PC-3 (cell line): ENCODE measurements around the gene RBBP5.

ENCODE experiments used
- EZH2 ChIP-seq: fragments of 300-600 bp; sonication (generic); IDR thresholded peaks from one replicate; pipeline ENCODE4 v1.6.1; 2017; ENCODE audit warnings: antibody characterized with exemption, mild to moderate bottlenecking, low read length; ENCODE audit not compliant: unreplicated experiment
- EZH2phosphoT487 ChIP-seq: fragments of 300-600 bp; sonication (generic); IDR thresholded peaks from 2 replicates; pipeline ENCODE4 v1.6.1; 2018; ENCODE audit warnings: mild to moderate bottlenecking, antibody characterized with exemption, low read length, borderline replicate concordance
- TF ChIP-seq, protein P1 (sequence below): fragments of 300-600 bp; sonication (generic); conservative IDR thresholded peaks from 2 replicates; pipeline ENCODE4 v1.5.1; 2017; ENCODE audit warnings: antibody characterized with exemption, low read depth, mild to moderate bottlenecking, low read length

DNA sequence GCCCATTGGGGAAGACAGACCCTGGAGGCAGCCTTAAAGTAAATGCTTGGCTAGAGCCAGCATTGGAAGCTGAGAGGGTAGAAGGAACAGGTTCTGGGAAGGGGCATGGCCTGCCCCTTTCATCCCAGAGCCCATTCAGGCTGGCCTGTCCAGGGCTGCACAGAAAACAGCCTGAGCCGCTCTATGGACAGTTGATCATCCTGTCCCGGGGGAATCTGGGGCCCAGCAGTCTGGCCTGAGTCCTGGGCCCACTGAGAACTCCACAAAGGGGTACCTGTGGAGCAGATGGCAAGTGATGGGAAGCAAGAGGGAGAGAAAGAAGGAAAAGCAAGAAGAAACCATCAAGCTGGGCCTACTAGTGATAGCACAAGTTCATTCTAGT lies 50.8 kb downstream of the RBBP5 start:
- TF ChIP-seq, protein P1, sequence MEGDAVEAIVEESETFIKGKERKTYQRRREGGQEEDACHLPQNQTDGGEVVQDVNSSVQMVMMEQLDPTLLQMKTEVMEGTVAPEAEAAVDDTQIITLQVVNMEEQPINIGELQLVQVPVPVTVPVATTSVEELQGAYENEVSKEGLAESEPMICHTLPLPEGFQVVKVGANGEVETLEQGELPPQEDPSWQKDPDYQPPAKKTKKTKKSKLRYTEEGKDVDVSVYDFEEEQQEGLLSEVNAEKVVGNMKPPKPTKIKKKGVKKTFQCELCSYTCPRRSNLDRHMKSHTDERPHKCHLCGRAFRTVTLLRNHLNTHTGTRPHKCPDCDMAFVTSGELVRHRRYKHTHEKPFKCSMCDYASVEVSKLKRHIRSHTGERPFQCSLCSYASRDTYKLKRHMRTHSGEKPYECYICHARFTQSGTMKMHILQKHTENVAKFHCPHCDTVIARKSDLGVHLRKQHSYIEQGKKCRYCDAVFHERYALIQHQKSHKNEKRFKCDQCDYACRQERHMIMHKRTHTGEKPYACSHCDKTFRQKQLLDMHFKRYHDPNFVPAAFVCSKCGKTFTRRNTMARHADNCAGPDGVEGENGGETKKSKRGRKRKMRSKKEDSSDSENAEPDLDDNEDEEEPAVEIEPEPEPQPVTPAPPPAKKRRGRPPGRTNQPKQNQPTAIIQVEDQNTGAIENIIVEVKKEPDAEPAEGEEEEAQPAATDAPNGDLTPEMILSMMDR, result no peak
- TF ChIP-seq EZH2 (no peak), EZH2phosphoT487 (no peak)
